GM21825 (cell line): ENCODE measurements around the gene GABRD.

Source experiments
- ATAC-seq: cut with Tn5 transposase; IDR thresholded peaks from one replicate; pipeline ENCODE4 v1.9.1; 2021; ENCODE audit warnings: mild to moderate bottlenecking, moderate library complexity; ENCODE audit not compliant: unreplicated experiment

GABRD gene

GRCh38 chr1:2033165-2033564 lies 14.0 kb downstream of the GABRD start:
- ATAC-seq = no peak

- no peak for ATAC-seq
These were observed 17.1 kb downstream of the GABRD start for GRCh38 chr1:2036287-2036686.

DNA sequence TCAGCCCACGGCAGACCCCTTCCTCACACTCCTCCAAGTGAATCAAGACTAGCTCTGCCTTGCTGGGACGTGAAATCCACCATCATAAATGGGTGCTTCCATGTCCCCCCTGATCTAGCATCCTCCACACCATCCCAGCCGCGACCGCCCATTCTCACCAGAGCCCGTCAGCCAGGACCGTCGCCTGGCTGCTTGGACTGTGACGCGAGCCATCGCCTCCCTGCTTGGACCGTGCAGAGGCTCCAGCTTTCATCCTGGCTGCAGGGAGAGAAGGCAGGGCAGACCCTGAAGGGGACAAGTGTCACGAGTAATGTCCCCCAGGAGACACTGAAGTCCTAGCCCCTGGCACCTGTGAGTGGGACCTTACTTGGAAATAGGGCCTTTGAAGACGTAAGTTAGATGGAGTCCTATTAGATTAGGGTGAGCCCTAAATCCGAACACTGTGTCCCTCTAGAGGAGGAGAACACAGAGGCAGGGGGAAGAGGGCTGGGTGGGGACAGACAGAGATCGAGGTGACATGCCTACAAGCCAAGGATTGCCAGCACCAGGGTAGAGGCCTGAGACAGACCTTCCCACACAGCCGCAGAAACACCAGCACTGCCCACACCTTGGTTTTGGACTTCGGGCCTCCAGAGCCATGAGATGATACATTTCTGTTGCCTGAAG lies 18.3 kb downstream of the GABRD start:
- no peak for ATAC-seq

- ATAC-seq = no peak
These were observed 19.1 kb downstream of the GABRD start for GRCh38 chr1:2038229-2038628.

DNA sequence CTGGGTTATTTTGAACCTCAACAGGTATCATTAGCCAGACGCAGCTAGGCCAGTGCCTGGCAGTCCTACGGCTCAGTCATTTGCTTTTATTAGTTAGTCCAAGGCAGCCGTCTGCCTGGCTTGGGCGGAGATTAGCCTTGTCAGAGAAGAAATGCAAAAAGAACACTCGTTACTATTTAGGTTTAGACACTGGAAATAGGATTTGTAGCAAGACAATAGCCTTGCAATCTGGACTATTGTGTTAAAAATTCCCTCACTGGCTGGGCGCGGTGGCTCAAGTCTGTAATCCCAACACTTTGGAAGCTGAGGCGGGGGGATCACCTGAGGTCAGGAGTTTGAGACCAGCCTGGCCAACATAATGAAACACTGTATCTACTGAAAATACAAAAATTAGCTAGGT lies 20.1 kb downstream of the GABRD start:
- no peak for ATAC-seq

- ATAC-seq = no peak
These were observed 22.2 kb downstream of the GABRD start for GRCh38 chr1:2041305-2041704.

DNA sequence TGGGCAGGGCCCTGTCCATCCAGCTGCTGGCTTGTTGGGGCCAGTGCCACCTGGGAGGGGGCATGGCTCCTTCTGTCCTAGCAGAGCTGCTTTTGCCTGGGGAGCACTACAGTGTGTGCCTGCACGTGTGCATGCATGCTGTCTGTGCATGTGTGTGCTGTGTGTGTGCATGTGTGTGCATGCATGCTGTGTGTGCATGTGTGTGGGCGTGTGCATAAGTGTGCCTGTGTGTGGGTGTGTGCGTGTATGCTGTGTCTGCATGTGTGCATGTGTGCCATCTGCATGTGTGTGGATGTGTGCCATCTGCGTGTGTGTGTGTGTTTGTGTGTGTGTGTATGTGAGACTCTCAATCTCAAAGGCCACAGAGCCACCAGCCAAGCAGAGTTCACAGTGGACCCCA lies 22.7 kb downstream of the GABRD start:
- ATAC-seq = no peak

DNA sequence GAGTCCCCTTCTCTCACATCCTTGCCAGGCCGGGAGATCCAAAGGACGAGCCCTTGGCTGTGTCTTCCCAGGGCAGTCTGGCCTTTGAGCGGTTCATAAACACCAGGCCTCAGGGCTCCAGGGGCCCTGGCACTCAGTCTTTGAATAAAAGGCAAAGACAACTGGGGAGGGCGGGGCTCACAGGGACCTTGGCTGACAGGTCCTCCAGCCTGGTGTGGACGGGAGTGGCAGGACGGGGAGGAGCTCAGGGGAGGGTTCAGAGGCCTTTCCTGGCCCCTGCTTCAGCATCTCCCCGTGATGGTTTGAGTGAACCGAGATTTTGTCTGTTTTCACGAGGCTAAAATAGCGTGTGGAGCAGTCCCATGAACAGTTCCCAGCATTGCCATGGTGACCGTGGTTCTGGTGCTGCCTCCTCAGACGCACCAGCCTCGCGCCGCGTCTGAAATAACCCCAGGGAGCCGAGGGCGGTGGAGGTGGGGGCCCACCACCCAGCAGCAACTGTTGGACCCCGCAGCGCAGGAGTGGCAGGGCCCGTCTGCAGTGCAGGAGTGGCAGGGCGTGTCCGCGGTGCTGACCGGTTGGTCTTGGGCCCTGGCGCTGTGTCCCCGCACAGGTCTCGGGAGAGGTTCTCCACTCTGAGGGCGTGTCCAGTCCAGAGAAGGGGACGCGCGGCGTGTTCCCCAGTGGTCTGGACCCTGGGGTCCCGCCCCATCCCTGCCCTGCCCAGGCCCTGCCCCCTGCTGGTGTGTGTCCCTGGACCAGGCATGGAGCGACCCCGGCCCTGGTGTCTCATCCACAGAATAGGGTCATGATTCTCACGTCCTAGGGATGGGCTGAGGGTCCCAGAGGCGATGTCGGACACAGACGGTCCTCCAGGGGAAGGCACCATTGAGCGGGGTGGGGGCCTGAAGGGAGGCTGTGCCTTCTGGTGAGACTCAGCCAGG lies 24.0 kb downstream of the GABRD start:
- ATAC-seq = no peak

DNA sequence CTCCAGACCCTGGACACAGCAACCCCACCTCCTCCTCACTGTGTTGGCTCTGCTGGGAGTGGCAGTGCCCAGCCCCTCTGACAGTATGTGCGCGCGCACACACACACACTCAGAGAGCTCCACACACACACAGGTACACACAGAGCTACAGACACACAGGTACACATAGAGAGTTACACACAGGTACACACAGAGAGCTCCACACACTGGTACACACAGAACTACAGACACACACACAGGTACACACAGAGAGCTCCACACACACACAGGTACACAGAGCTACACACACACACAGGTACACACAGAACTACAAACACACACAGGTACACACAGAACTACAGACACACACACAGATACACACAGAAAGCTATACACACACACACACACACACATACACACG lies 24.7 kb downstream of the GABRD start:
- ATAC-seq = no peak

- ATAC-seq = no peak
These were observed 25.6 kb downstream of the GABRD start for GRCh38 chr1:2044510-2045319.

GRCh38 chr1:2045468-2046173 lies 26.5 kb downstream of the GABRD start:
- no peak for ATAC-seq

GRCh38 chr1:2046174-2046917 lies 27.2 kb downstream of the GABRD start:
- no peak for ATAC-seq

- ATAC-seq = no peak
These were observed 28.0 kb downstream of the GABRD start for GRCh38 chr1:2046953-2047748.

- no peak for ATAC-seq
These were observed 28.9 kb downstream of the GABRD start for GRCh38 chr1:2047749-2048729.

GRCh38 chr1:2049225-2049717 lies 30.1 kb downstream of the GABRD start:
- ATAC-seq = no peak

DNA sequence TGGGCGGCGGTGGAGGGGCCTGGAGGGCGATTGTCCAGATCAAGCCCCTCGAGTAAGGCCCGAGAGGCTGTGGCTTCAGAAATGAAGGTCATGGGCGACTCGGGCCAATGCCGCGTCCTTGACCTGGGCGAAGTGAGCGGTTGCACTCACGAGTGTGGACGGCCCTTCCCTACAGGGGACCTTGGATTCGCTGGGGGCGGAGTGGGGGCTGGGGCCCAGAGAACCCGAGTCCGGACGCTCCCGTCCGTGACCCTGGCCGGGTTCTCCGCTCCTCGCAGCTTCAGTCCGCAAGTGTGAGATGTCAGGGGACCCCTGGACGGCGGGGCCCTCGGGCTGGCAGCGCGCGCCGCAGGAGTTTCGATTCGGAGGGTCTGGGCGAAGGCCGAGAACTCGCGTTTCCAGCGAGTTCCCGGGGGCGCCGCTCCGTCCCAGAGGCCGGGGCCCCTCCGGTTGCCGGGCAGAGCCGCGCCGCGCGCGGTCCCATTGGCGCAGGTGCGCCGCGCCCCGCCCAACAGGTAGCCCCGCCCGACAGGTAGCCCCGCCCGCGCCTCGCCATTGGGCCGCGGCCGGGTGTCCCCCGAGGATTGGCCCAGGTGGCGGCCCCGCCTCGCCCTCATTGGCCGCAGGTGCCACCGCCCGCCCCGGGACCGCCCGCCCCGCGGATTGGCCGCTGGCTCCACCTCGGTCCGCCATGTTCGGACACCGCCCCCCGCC lies 30.7 kb downstream of the GABRD start, which contains the start of gene PRKCZ:
TSS of gene PRKCZ (plus strand) at position 694 of the 714 bp plus-strand sequence. CDS start 220 bp downstream, outside the sequence.
- ATAC-seq = peak; percentile 63

DNA sequence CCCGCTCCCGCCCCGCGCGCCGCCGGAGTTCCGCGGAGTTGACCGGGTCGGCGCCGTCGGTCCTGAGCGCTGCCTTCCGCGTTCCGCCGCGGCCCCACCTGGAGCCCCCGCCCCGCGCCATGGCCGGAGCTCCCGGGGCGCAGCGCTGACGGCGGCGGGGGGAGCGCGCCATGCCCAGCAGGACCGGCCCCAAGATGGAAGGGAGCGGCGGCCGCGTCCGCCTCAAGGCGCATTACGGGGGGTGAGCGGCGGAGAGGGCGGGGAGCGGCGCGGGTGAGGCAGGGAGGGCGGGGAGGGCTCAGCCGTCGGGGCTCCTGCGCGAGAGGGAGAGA lies 31.3 kb downstream of the GABRD start:
- ATAC-seq = peak; percentile 20
